Subcutaneous adipose tissue (tissue), 4 donors: ENCODE results near the gene DBH. TPM values are rescaled to one million over a fixed set of nuclear protein-coding genes. Genes with fewer than 3 reads are reported as not detected.

ENCODE experiments used
- CTCF ChIP-seq: fragments of 450-650 bp; IDR thresholded peaks from one replicate; pipeline ENCODE4 v1.5.1; 2016; ENCODE audit warnings: low read depth, mild to moderate bottlenecking, control low read depth, antibody characterized with exemption, moderate library complexity
- total RNA-seq, 4 donors: library from RNA; depleted of rRNA; stranded (reverse); fragments of >200 nt; gene quantifications; one replicate each; pipeline ENCODE4 v1.1.0, GENCODE V29; 2016

The DBH gene
- total RNA-seq, 4 donors from 2014 or later: not detected

GRCh38 chr9:133640580-133641395 lies 4.6 kb downstream of the DBH start:
- TF ChIP-seq CTCF: no peak

- no peak for TF ChIP-seq CTCF
Observed at GRCh38 chr9:133641396-133641655, 5.2 kb downstream of the DBH start.

GRCh38 chr9:133641861-133642595 lies 5.9 kb downstream of the DBH start:
- TF ChIP-seq CTCF: no peak

GRCh38 chr9:133642708-133643361 lies 6.7 kb downstream of the DBH start:
- TF ChIP-seq CTCF: no peak

GRCh38 chr9:133643362-133643755 lies 7.2 kb downstream of the DBH start:
- no peak for TF ChIP-seq CTCF

GRCh38 chr9:133643978-133644760 lies 8.0 kb downstream of the DBH start:
- no peak for TF ChIP-seq CTCF
